HepG2 (cell line): ENCODE measurements around the gene LRFN2. TPM values are rescaled to one million over a fixed set of nuclear protein-coding genes. Genes with fewer than 3 reads are reported as not detected.

Source experiments
- ATAC-seq: fragments of 200-7000 bp; cut with Tn5 transposase; 3 replicates; pipeline ENCODE4 v1.9.1; 2020; ENCODE audit warnings: mild to moderate bottlenecking, moderate library complexity
- BruUV-seq: library from RNA; stranded (reverse); fragments of 400-500 nt; replicated peaks from 2 replicates; lab custom pipeline; 2021; lab: Mats Ljungman, UMichigan
- CTCF ChIA-PET: fragments of 300-600 bp; formaldehyde crosslinking; extraction: SDS; loops from one replicate; lab custom pipeline; 2021; ENCODE audit warnings: low total read pairs, inconsistent platforms, low intra/inter-chr PET ratio; lab: Yijun Ruan, JAX
- POLR2A ChIA-PET: fragments of 350-600 bp; sonication (Branson Sonifier 250); formaldehyde crosslinking; loops from one replicate; lab custom pipeline; 2020; ENCODE audit warnings: antibody characterized with exemption, inconsistent platforms; lab: Yijun Ruan, JAX
- DNase-seq: peaks from one replicate; pipeline ENCODE4 v3.0.0-alpha.2; 2015; ENCODE audit warnings: low spot score
- FAIRE-seq: peaks from 3 replicates; lab custom pipeline; 2011; peaks lifted over from hg19 to GRCh38; lab: Jason Lieb, UNC
- H2AFZ ChIP-seq: one replicate; pipeline ENCODE4 v1.6.1; 2011; ENCODE audit warnings: low read length, inconsistent platforms
- H3K27ac ChIP-seq: fragments of 300-600 bp; 3 replicates; pipeline ENCODE4 v1.8.0; 2011; ENCODE audit warnings: mixed run types, mild to moderate bottlenecking, mixed read lengths, low read length, inconsistent platforms; ENCODE audit not compliant: insufficient read depth; ENCODE audit errors: extremely low read length
- H3K27me3 ChIP-seq, 2 experiments: fragments of 200-600 bp in 1 of 2; 2 replicates in 1 of 2; 3 replicates in 1 of 2; pipeline versions ENCODE4 v1.6.0 to v1.8.0; 2011; ENCODE audit warnings: low read length in 2 of 2, mild to moderate bottlenecking in 2 of 2, moderate library complexity in 2 of 2, inconsistent platforms in 1 of 2; ENCODE audit not compliant: insufficient read depth in 2 of 2, control insufficient read depth in 1 of 2
- H3K36me3 ChIP-seq, 2 experiments: fragments of 200-600 bp in 1 of 2; replicated peaks in 1 of 2; 2 replicates in 1 of 2; 3 replicates in 1 of 2; pipeline versions ENCODE4 v1.5.1 to v1.8.0; 2011; ENCODE audit warnings: low read length in 2 of 2, inconsistent platforms in 1 of 2; ENCODE audit not compliant: insufficient read depth in 2 of 2, control insufficient read depth in 1 of 2
- H3K4me1 ChIP-seq: 2 replicates; pipeline ENCODE4 v1.5.1; 2012; ENCODE audit warnings: low read length, inconsistent platforms; ENCODE audit not compliant: insufficient read depth
- H3K4me2 ChIP-seq: 2 replicates; pipeline ENCODE4 v1.6.0; 2011; ENCODE audit warnings: low read depth, low read length, inconsistent platforms
- H3K4me3 ChIP-seq, 3 experiments: fragments of 200-600 bp in 1 of 3; sonication (generic), shearing (Covaris generic) in 1 of 3; replicated peaks in 1 of 3; 2 replicates each; pipeline ENCODE4 v1.5.1; 2011 to 2016; ENCODE audit warnings: low read length in 3 of 3, inconsistent platforms in 2 of 3, low read depth in 2 of 3, mild to moderate bottlenecking in 2 of 3, control low read depth in 1 of 3, mixed read lengths in 1 of 3; ENCODE audit not compliant: insufficient read depth in 1 of 3
- H3K79me2 ChIP-seq: one replicate; pipeline ENCODE4 v1.6.1; 2011; ENCODE audit warnings: low read length, inconsistent platforms; ENCODE audit not compliant: insufficient read depth
- H3K9ac ChIP-seq: 2 replicates; pipeline ENCODE4 v1.6.0; 2011; ENCODE audit warnings: mild to moderate bottlenecking, low read depth, low read length, inconsistent platforms; ENCODE audit not compliant: insufficient read depth
- H3K9me3 ChIP-seq: 2 replicates; pipeline ENCODE4 v1.5.1; 2012; ENCODE audit warnings: mild to moderate bottlenecking, low read length
- H4K20me1 ChIP-seq: 2 replicates; pipeline ENCODE4 v1.6.0; 2011; ENCODE audit warnings: inconsistent platforms, mild to moderate bottlenecking, low read length, moderate library complexity; ENCODE audit not compliant: insufficient read depth
- NR2C2 ChIP-seq: sonication (generic); formaldehyde crosslinking; IDR thresholded peaks from 2 replicates; pipeline ENCODE4 v1.4.0; 2020; ENCODE audit warnings: missing genetic modification reagents, mild to moderate bottlenecking, moderate library complexity, borderline replicate concordance
- TMF1 ChIP-seq: sonication (generic); formaldehyde crosslinking; IDR thresholded peaks from 2 replicates; pipeline ENCODE4 v1.8.1; 2022; ENCODE audit warnings: low read depth, missing genetic modification reagents
- ZNF350 ChIP-seq: sonication (generic); formaldehyde crosslinking; IDR thresholded peaks from 2 replicates; pipeline ENCODE4 v1.4.0; 2020; ENCODE audit warnings: mild to moderate bottlenecking, low read depth, missing genetic modification reagents, borderline replicate concordance
- WGBS: methylation state at CpG from one replicate; pipeline ENCODE4 v1.1.6; 2017; ENCODE audit warnings: low lambda C conversion rate; 5-methylcytosine and 5-hydroxymethylcytosine counted together
- in situ Hi-C: cut with HindIII; loops from 2 replicates; pipeline ENCODE4 v1.10.0; 2017; ENCODE audit warnings: low pct_unique_long_range_greater_than_20kb; ENCODE audit not compliant: extremely low pct_ligation_motif_present
- intact Hi-C: fragments of 100-400 bp; cut with micrococcal nuclease; formaldehyde crosslinking; loops from one replicate; pipeline ENCODE4 v1.10.0; 2022; ENCODE audit not compliant: unreplicated experiment
- polyA plus RNA-seq, 8 experiments: library from polyadenylated mRNA; depleted of rRNA in 3 of 8; stranded (reverse) in 7 of 8; unstranded in 1 of 8; fragments of >200 nt; fragmentation: Illumina TruSeq in 4 of 8; extraction: Trizol in 4 of 8; gene quantifications; 2 replicates each; pipeline versions ENCODE4 v1.2.1 to v1.2.3, GENCODE V29; 2011 to 2016; ENCODE audit warnings: low read depth in 4 of 8, missing spikeins in 1 of 8, mixed read lengths in 1 of 8; ENCODE audit not compliant: insufficient read depth in 1 of 8
- total RNA-seq, 5 experiments: library from RNA; depleted of rRNA; stranded (reverse); fragments of >200 nt; fragmentation: Illumina TruSeq; extraction: Trizol; gene quantifications; 2 replicates each; pipeline ENCODE4 v1.2.3, GENCODE V29; 2016; ENCODE audit warnings: low read depth in 1 of 5
- TF ChIP-seq, protein P1 (sequence below): sonication (generic); formaldehyde crosslinking; IDR thresholded peaks from 2 replicates; pipeline ENCODE4 v1.4.0; 2020; ENCODE audit warnings: mild to moderate bottlenecking, missing genetic modification reagents
- TF ChIP-seq, protein P2 (sequence below): sonication (generic); formaldehyde crosslinking; IDR thresholded peaks from 2 replicates; pipeline ENCODE4 v1.4.0; 2020; ENCODE audit warnings: missing genetic modification reagents, borderline replicate concordance
- TF ChIP-seq, protein P3 (sequence below): sonication (generic); formaldehyde crosslinking; IDR thresholded peaks from 2 replicates; pipeline ENCODE4 v1.8.0; 2022; ENCODE audit warnings: mild to moderate bottlenecking, missing genetic modification reagents; ENCODE audit not compliant: insufficient replicate concordance

The LRFN2 gene
- total and polyA plus RNA-seq, 2 of the 13 experiments (the other 11 are each of a cell fraction or from before 2014, with no cell fraction given), result not detected

- TF ChIP-seq, protein P1, sequence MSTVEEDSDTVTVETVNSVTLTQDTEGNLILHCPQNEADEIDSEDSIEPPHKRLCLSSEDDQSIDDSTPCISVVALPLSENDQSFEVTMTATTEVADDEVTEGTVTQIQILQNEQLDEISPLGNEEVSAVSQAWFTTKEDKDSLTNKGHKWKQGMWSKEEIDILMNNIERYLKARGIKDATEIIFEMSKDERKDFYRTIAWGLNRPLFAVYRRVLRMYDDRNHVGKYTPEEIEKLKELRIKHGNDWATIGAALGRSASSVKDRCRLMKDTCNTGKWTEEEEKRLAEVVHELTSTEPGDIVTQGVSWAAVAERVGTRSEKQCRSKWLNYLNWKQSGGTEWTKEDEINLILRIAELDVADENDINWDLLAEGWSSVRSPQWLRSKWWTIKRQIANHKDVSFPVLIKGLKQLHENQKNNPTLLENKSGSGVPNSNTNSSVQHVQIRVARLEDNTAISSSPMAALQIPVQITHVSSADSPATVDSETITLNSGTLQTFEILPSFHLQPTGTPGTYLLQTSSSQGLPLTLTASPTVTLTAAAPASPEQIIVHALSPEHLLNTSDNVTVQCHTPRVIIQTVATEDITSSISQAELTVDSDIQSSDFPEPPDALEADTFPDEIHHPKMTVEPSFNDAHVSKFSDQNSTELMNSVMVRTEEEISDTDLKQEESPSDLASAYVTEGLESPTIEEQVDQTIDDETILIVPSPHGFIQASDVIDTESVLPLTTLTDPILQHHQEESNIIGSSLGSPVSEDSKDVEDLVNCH, result no peak
- TF ChIP-seq NR2C2 (CRISPR knock-in tag), result no peak
- TF ChIP-seq, protein P2, sequence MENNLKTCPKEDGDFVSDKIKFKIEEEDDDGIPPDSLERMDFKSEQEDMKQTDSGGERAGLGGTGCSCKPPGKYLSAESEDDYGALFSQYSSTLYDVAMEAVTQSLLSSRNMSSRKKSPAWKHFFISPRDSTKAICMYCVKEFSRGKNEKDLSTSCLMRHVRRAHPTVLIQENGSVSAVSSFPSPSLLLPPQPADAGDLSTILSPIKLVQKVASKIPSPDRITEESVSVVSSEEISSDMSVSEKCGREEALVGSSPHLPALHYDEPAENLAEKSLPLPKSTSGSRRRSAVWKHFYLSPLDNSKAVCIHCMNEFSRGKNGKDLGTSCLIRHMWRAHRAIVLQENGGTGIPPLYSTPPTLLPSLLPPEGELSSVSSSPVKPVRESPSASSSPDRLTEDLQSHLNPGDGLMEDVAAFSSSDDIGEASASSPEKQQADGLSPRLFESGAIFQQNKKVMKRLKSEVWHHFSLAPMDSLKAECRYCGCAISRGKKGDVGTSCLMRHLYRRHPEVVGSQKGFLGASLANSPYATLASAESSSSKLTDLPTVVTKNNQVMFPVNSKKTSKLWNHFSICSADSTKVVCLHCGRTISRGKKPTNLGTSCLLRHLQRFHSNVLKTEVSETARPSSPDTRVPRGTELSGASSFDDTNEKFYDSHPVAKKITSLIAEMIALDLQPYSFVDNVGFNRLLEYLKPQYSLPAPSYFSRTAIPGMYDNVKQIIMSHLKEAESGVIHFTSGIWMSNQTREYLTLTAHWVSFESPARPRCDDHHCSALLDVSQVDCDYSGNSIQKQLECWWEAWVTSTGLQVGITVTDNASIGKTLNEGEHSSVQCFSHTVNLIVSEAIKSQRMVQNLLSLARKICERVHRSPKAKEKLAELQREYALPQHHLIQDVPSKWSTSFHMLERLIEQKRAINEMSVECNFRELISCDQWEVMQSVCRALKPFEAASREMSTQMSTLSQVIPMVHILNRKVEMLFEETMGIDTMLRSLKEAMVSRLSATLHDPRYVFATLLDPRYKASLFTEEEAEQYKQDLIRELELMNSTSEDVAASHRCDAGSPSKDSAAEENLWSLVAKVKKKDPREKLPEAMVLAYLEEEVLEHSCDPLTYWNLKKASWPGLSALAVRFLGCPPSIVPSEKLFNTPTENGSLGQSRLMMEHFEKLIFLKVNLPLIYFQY, result no peak
- no peak for TF ChIP-seq ZNF350
These were observed 4.3 kb downstream of the LRFN2 start (continued) for GRCh38 chr6:40582892-40583291.

DNA sequence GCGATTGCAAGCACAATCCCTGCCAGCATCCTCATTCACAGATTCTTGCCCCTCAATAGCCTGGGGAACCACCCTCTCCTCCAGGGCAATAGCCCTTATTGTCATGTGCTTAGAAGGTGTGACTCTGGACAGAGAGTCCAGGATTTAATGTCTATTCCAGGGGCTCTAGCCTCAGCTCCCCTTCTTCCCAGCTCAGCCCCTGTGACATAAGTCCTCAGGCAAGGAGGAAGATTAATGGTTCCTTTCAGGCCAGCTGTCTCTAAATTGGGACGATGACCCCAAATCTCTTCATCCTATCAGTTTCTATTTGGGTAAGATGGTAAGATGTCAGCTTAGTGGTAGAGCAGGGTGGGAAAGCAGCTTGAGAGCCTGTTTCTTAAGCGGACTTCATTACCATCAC, 8.1 kb downstream of the LRFN2 start:
- Histone ChIP-seq H3K27ac (no peak overlapping the region), H3K79me2 (no peaks in the 10 kb centered on the region), H3K4me1 (no peaks in the 10 kb centered on the region), H4K20me1 (no peaks in the 10 kb centered on the region), H2AFZ (no peak overlapping the region), H3K4me2 (no peak overlapping the region), H3K9ac (no peak overlapping the region), H3K4me3 (no peak overlapping the region), H3K27me3 (peaks cover 0 to 8% of the 10 kb centered on the region in 2 experiments; a peak in 2 of 5 replicates), H3K36me3 (no peaks in the 10 kb centered on the region), H3K9me3 (no peaks in the 10 kb centered on the region)
- TF ChIP-seq TMF1 (CRISPR knock-in tag), result no peak
- TF ChIP-seq, protein P3, sequence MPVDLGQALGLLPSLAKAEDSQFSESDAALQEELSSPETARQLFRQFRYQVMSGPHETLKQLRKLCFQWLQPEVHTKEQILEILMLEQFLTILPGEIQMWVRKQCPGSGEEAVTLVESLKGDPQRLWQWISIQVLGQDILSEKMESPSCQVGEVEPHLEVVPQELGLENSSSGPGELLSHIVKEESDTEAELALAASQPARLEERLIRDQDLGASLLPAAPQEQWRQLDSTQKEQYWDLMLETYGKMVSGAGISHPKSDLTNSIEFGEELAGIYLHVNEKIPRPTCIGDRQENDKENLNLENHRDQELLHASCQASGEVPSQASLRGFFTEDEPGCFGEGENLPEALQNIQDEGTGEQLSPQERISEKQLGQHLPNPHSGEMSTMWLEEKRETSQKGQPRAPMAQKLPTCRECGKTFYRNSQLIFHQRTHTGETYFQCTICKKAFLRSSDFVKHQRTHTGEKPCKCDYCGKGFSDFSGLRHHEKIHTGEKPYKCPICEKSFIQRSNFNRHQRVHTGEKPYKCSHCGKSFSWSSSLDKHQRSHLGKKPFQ (CRISPR knock-in tag), result no peak
- DNase-seq (no peak), FAIRE-seq (no peak), ATAC-seq (no peak)
- in situ Hi-C loops (no loop called here), intact Hi-C loops (no loop called here)
- 2% methylated on average over 3 of the region's 3 CpGs for WGBS
- POLR2A ChIA-PET, result no interaction called here
- BruUV-seq, result no TSS peak
- CTCF ChIA-PET, result no interaction called here
